Omental fat pad (tissue), 4 donors: ENCODE data around the gene USP17L24. TPM values are rescaled to one million over a fixed set of nuclear protein-coding genes. Genes with fewer than 3 reads are reported as not detected.
"Not testable (repeated sequence)": the region's sequence is repeated elsewhere in the genome, so short reads cannot be mapped to it uniquely, and the experiment has no call there.

Experiments
- ATAC-seq: fragments of 150-250 bp; one replicate; pipeline ENCODE4 v1.9.1; 2016; ENCODE audit warnings: mild to moderate bottlenecking, moderate library complexity; ENCODE audit not compliant: low FRiP score
- DNase-seq: peaks from one replicate; pipeline ENCODE4 v3.0.0-alpha.2; 2019; ENCODE audit warnings: low spot score
- total RNA-seq, 4 donors: library from RNA; depleted of rRNA; stranded (reverse); fragments of >200 nt; gene quantifications; one replicate each; pipeline ENCODE4 v1.1.0, GENCODE V29; 2016

USP17L24 gene, protein sequence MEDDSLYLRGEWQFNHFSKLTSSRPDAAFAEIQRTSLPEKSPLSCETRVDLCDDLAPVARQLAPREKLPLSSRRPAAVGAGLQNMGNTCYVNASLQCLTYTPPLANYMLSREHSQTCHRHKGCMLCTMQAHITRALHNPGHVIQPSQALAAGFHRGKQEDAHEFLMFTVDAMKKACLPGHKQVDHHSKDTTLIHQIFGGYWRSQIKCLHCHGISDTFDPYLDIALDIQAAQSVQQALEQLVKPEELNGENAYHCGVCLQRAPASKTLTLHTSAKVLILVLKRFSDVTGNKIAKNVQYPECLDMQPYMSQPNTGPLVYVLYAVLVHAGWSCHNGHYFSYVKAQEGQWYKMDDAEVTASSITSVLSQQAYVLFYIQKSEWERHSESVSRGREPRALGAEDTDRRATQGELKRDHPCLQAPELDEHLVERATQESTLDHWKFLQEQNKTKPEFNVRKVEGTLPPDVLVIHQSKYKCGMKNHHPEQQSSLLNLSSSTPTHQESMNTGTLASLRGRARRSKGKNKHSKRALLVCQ
- not detected for total RNA-seq

DNA sequence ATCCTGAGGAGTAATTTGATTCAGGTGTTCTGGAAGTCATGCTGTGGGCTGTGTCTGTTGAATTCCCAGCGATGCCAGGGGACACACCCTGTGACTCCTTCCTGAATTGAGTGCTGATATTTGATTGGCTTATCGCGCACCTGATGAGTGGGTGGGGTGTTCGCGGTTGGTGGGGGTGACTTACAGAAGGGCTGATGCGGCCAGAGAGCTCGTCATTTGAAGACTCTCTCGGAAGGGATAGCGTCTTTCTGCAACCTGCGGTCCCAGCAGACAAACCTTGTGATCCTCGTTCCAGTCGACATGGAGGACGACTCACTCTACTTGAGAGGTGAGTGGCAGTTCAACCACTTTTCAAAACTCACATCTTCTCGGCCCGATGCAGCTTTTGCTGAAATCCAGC is at the start of gene USP17L24:
Gene USP17L24 (plus strand): TSS at position 301 of the 400 bp plus-strand sequence. CDS start 0 bp downstream, at position 301.
- not testable (repeated sequence) for DNase-seq, ATAC-seq

DNA sequence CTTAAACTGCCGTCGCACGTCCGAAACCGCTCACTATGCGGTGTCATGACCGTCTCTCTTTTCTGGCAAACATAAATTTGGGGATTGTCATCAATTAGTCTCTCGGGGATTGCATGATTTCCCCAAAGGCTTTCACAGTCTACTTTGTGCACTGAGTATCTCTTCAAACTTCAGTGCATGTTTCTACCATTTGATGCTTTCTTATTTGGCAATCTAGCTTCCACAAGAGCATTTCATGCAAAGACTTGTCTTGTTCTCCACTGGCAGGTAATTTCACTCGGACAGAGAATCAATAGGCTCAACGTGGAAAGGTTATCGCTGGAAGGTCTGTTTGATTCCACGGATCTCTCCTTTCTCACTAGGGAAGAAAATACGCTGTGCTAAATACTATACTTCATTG is 774 bp upstream of the USP17L24 start:
- not testable (repeated sequence) for ATAC-seq, DNase-seq

DNA sequence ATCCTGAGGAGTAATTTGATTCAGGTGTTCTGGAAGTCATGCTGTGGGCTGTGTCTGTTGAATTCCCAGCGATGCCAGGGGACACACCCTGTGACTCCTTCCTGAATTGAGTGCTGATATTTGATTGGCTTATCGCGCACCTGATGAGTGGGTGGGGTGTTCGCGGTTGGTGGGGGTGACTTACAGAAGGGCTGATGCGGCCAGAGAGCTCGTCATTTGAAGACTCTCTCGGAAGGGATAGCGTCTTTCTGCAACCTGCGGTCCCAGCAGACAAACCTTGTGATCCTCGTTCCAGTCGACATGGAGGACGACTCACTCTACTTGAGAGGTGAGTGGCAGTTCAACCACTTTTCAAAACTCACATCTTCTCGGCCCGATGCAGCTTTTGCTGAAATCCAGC is 4.6 kb downstream of the USP17L24 start, which contains the start of gene USP17L25:
Gene USP17L25 (plus strand): TSS at position 301 of the 400 bp plus-strand sequence. CDS start 0 bp downstream, at position 301.
- ATAC-seq, DNase-seq: not testable (repeated sequence)

GRCh38 chr4:9334358-9334757 is 9.4 kb downstream of the USP17L24 start, which contains the start of gene USP17L26:
TSS of gene USP17L26 (plus strand) at chr4:9334658. CDS start at chr4:9334658, 0 bp downstream.
- not testable (repeated sequence) for ATAC-seq

GRCh38 chr4:9339103-9339502 is 14.1 kb downstream of the USP17L24 start, which contains the start of gene USP17L5:
TSS of gene USP17L5 (plus strand) at chr4:9339403. CDS start at chr4:9339403, 0 bp downstream.
- DNase-seq, ATAC-seq: not testable (repeated sequence)

More at GRCh38 chr4:9334358-9334757, 9.4 kb downstream of the USP17L24 start, which contains the start of gene USP17L26:
- not testable (repeated sequence) for DNase-seq

GRCh38 chr4:9343848-9344247 is 18.9 kb downstream of the USP17L24 start, which contains the start of gene USP17L27:
TSS of gene USP17L27 (plus strand) at chr4:9344148. CDS start at chr4:9344148, 0 bp downstream.
- ATAC-seq, DNase-seq: not testable (repeated sequence)

DNA sequence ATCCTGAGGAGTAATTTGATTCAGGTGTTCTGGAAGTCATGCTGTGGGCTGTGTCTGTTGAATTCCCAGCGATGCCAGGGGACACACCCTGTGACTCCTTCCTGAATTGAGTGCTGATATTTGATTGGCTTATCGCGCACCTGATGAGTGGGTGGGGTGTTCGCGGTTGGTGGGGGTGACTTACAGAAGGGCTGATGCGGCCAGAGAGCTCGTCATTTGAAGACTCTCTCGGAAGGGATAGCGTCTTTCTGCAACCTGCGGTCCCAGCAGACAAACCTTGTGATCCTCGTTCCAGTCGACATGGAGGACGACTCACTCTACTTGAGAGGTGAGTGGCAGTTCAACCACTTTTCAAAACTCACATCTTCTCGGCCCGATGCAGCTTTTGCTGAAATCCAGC is 23.6 kb downstream of the USP17L24 start, which contains the start of gene USP17L28:
Gene USP17L28 (plus strand): TSS at position 301 of the 400 bp plus-strand sequence. CDS start 0 bp downstream, at position 301.
- ATAC-seq, DNase-seq: not testable (repeated sequence)

- not testable (repeated sequence) for DNase-seq, ATAC-seq
These were observed 25.9 kb downstream of the USP17L24 start for GRCh38 chr4:9350866-9351265.

DNA sequence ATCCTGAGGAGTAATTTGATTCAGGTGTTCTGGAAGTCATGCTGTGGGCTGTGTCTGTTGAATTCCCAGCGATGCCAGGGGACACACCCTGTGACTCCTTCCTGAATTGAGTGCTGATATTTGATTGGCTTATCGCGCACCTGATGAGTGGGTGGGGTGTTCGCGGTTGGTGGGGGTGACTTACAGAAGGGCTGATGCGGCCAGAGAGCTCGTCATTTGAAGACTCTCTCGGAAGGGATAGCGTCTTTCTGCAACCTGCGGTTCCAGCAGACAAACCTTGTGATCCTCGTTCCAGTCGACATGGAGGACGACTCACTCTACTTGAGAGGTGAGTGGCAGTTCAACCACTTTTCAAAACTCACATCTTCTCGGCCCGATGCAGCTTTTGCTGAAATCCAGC is 28.4 kb downstream of the USP17L24 start, which contains the start of gene USP17L29:
Gene USP17L29 (plus strand): TSS at position 301 of the 400 bp plus-strand sequence. CDS start 0 bp downstream, at position 301.
- not testable (repeated sequence) for ATAC-seq, DNase-seq

DNA sequence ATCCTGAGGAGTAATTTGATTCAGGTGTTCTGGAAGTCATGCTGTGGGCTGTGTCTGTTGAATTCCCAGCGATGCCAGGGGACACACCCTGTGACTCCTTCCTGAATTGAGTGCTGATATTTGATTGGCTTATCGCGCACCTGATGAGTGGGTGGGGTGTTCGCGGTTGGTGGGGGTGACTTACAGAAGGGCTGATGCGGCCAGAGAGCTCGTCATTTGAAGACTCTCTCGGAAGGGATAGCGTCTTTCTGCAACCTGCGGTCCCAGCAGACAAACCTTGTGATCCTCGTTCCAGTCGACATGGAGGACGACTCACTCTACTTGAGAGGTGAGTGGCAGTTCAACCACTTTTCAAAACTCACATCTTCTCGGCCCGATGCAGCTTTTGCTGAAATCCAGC is 37.9 kb downstream of the USP17L24 start, which contains the start of gene USP17L30:
Gene USP17L30 (plus strand): TSS at position 301 of the 400 bp plus-strand sequence. CDS start 0 bp downstream, at position 301.
- not testable (repeated sequence) for ATAC-seq

More for the DNA sequence above, 37.9 kb downstream of the USP17L24 start, which contains the start of gene USP17L30:
- not testable (repeated sequence) for DNase-seq

Other genes with a start within 250 kb of the USP17L24 start
- not detected for gene FAM90A26, start 154.8 kb upstream of the USP17L24 start, total RNA-seq
- gene USP17L10, start 114.5 kb upstream of the USP17L24 start, total RNA-seq = not detected
- not detected for gene USP17L11, start 109.8 kb upstream of the USP17L24 start, total RNA-seq
- gene USP17L12, start 105.0 kb upstream of the USP17L24 start, total RNA-seq = not detected
- not detected for gene USP17L13, start 100.3 kb upstream of the USP17L24 start, total RNA-seq
- gene USP17L15, start 90.8 kb upstream of the USP17L24 start, total RNA-seq = not detected
- gene USP17L17, start 81.3 kb upstream of the USP17L24 start, total RNA-seq = not detected
- not detected for gene USP17L18, start 76.5 kb upstream of the USP17L24 start, total RNA-seq
- gene USP17L19, start 71.8 kb upstream of the USP17L24 start, total RNA-seq = not detected
- gene USP17L20, start 67.0 kb upstream of the USP17L24 start, total RNA-seq = not detected
- not detected for gene USP17L21, start 62.3 kb upstream of the USP17L24 start, total RNA-seq
- not detected for gene USP17L22, start 57.5 kb upstream of the USP17L24 start, total RNA-seq
- gene USP17L25, start 4.7 kb downstream of the USP17L24 start, total RNA-seq = not detected
- not detected for gene USP17L26, start 9.5 kb downstream of the USP17L24 start, total RNA-seq
- not detected for gene USP17L5, start 14.2 kb downstream of the USP17L24 start, total RNA-seq
- not detected for gene USP17L27, start 19.0 kb downstream of the USP17L24 start, total RNA-seq
- gene USP17L28, start 23.7 kb downstream of the USP17L24 start, total RNA-seq = not detected
- gene USP17L29, start 28.5 kb downstream of the USP17L24 start, total RNA-seq = not detected
- gene USP17L30, start 38.0 kb downstream of the USP17L24 start, total RNA-seq = not detected
- not detected for gene DEFB131A, start 119.2 kb downstream of the USP17L24 start, total RNA-seq